Measurements from ENCODE around the gene ADM2. TPM values are rescaled to one million over a fixed set of nuclear protein-coding genes. Genes with fewer than 3 reads are reported as not detected.

The ADM2 gene
- total and polyA plus RNA-seq, 4 donors, result 0.74 to 5.7 (median 2.7) TPM

- Histone ChIP-seq H3K27ac (ENCODE audit: low read depth in 1 of 2, low read length in 1 of 2) (no peak overlapping the region), H3K4me1 (ENCODE audit: control insufficient read depth in 5 of 5, insufficient read depth in 5 of 5, low read length in 5 of 5) (peaks cover 0 to 8% (median 0%) of the 10 kb centered on the region in 5 donors), H3K4me3 (no peak overlapping the region), H3K27me3 (ENCODE audit: control insufficient read depth in 3 of 3, insufficient read depth in 3 of 3, low read length in 2 of 3) (no peaks in the 10 kb centered on the region), H3K9ac (ENCODE audit: insufficient read depth in 1 of 2, low read length in 2 of 2) (no peak overlapping the region), H3K9me3 (ENCODE audit: control insufficient read depth in 4 of 4, insufficient read depth in 3 of 4, low read length in 3 of 4) (peaks cover 0 to 2% (median 0%) of the 10 kb centered on the region in 4 donors), H3K36me3 (ENCODE audit: control insufficient read depth in 4 of 4, insufficient read depth in 4 of 4, low read length in 4 of 4) (peaks cover 8 to 79% (median 30%) of the 10 kb centered on the region in 4 donors)
- DNase-seq, result no peak
- WGBS, 2 donors, result 92 to 93% methylated on average over 34 of the region's 34 CpGs
- no peak for ATAC-seq (ENCODE audit: insufficient read depth, low FRiP score)
- TF ChIP-seq CTCF (IDR thresholded peaks at IDR 0.05; ENCODE audit: control extremely low read depth, extremely low read depth), result no peak
Observed at GRCh38 chr22:50456466-50457234, 24.7 kb upstream of the ADM2 start.

GRCh38 chr22:50459016-50459415 is 22.3 kb upstream of the ADM2 start:
- Histone ChIP-seq H3K27ac (ENCODE audit: low read depth in 1 of 2, low read length in 1 of 2) (no peak overlapping the region), H3K4me3 (no peak overlapping the region), H3K27me3 (ENCODE audit: control insufficient read depth in 3 of 3, insufficient read depth in 3 of 3, low read length in 2 of 3) (no peaks in the 10 kb centered on the region), H3K4me1 (ENCODE audit: control insufficient read depth in 5 of 5, insufficient read depth in 5 of 5, low read length in 5 of 5) (peaks cover 0 to 8% (median 0%) of the 10 kb centered on the region in 5 donors), H3K9me3 (ENCODE audit: control insufficient read depth in 4 of 4, insufficient read depth in 3 of 4, low read length in 3 of 4) (peaks cover 0 to 2% (median 0%) of the 10 kb centered on the region in 4 donors), H3K9ac (ENCODE audit: insufficient read depth in 1 of 2, low read length in 2 of 2) (no peak overlapping the region), H3K36me3 (ENCODE audit: control insufficient read depth in 4 of 4, insufficient read depth in 4 of 4, low read length in 4 of 4) (peaks cover 8 to 97% (median 38%) of the 10 kb centered on the region in 4 donors)
- no peak for TF ChIP-seq CTCF (IDR thresholded peaks at IDR 0.05; ENCODE audit: control extremely low read depth, extremely low read depth)
- no peak for ATAC-seq (ENCODE audit: insufficient read depth, low FRiP score)
- WGBS, 2 donors, result 93 to 96% methylated on average over 20 to 22 of the region's 22 CpGs
- DNase-seq, result no peak

- Histone ChIP-seq H3K9me3 (ENCODE audit: control insufficient read depth in 4 of 4, insufficient read depth in 3 of 4, low read length in 3 of 4) (peaks cover 0 to 2% (median 0%) of the 10 kb centered on the region in 4 donors), H3K4me3 (no peak overlapping the region), H3K9ac (ENCODE audit: insufficient read depth in 1 of 2, low read length in 2 of 2) (no peak overlapping the region), H3K27ac (ENCODE audit: low read depth in 1 of 2, low read length in 1 of 2) (no peak overlapping the region), H3K4me1 (ENCODE audit: control insufficient read depth in 5 of 5, insufficient read depth in 5 of 5, low read length in 5 of 5) (peaks cover 0 to 8% (median 0%) of the 10 kb centered on the region in 5 donors), H3K36me3 (ENCODE audit: control insufficient read depth in 4 of 4, insufficient read depth in 4 of 4, low read length in 4 of 4) (peaks cover 9 to 97% (median 40%) of the 10 kb centered on the region in 4 donors), H3K27me3 (ENCODE audit: control insufficient read depth in 3 of 3, insufficient read depth in 3 of 3, low read length in 2 of 3) (no peaks in the 10 kb centered on the region)
- ATAC-seq (ENCODE audit: insufficient read depth, low FRiP score) (no peak), DNase-seq (no peak)
- 96% methylated on average over 39 to 41 of the region's 41 CpGs for WGBS, 2 donors
- TF ChIP-seq CTCF (IDR thresholded peaks at IDR 0.05; ENCODE audit: control extremely low read depth, extremely low read depth), result no peak
Observed at GRCh38 chr22:50459496-50460140, 21.7 kb upstream of the ADM2 start.
